Mononuclear cell (primary cell): ENCODE results near the gene ENTPD8. TPM values are rescaled to one million over a fixed set of nuclear protein-coding genes. Genes with fewer than 3 reads are reported as not detected.
"Not testable (repeated sequence)": the region's sequence is repeated elsewhere in the genome, so short reads cannot be mapped to it uniquely, and the experiment has no call there.

Source experiments
- H3K27me3 ChIP-seq: 2 replicates; pipeline ENCODE4 v1.6.0; 2011; ENCODE audit warnings: low read length, control low read depth; ENCODE audit not compliant: insufficient read depth
- H3K4me1 ChIP-seq: 2 replicates; pipeline ENCODE4 v1.5.1; 2011; ENCODE audit warnings: mild to moderate bottlenecking, low read length, control low read depth; ENCODE audit not compliant: insufficient read depth
- H3K4me3 ChIP-seq: 2 replicates; pipeline ENCODE4 v1.5.1; 2011; ENCODE audit warnings: mild to moderate bottlenecking, low read length, moderate library complexity
- H3K9me3 ChIP-seq: 2 replicates; pipeline ENCODE4 v1.5.1; 2011; ENCODE audit warnings: low read depth, mild to moderate bottlenecking, control low read depth, low read length
- total RNA-seq: library from RNA; depleted of rRNA; stranded (reverse); fragments of >200 nt; gene quantifications from one replicate; pipeline ENCODE4 v1.2.3, GENCODE V29; 2012

The ENTPD8 gene
- total RNA-seq, 1 donor = not detected

GRCh38 chr9:137395666-137396010 is 45.5 kb downstream of the ENTPD8 start:
- Histone ChIP-seq H3K4me1 (peaks cover 10% of the 10 kb centered on the region), H3K9me3 (no peaks in the 10 kb centered on the region), H3K27me3 (no peaks in the 10 kb centered on the region), H3K4me3 (no peak overlapping the region)

- Histone ChIP-seq H3K4me1 (peaks cover 8% of the 10 kb centered on the region), H3K27me3 (no peaks in the 10 kb centered on the region), H3K9me3 (no peaks in the 10 kb centered on the region), H3K4me3 (no peak overlapping the region)
These were observed 46.1 kb downstream of the ENTPD8 start for GRCh38 chr9:137394866-137395665.

- no peaks in the 10 kb centered on the region for H3K27me3 ChIP-seq
- no peak overlapping the region for H3K4me3 ChIP-seq
- no peaks in the 10 kb centered on the region for H3K9me3 ChIP-seq
- no peaks in the 10 kb centered on the region for H3K4me1 ChIP-seq
These were observed 47.7 kb downstream of the ENTPD8 start for GRCh38 chr9:137393176-137394150.

- no peaks in the 10 kb centered on the region for H3K9me3 ChIP-seq
- no peaks in the 10 kb centered on the region for H3K27me3 ChIP-seq
- peaks cover 9% of the 10 kb centered on the region for H3K4me1 ChIP-seq
- no peak overlapping the region for H3K4me3 ChIP-seq
These were observed 48.7 kb downstream of the ENTPD8 start for GRCh38 chr9:137392232-137393007.

- no peak overlapping the region for H3K4me3 ChIP-seq
- no peaks in the 10 kb centered on the region for H3K9me3 ChIP-seq
- H3K4me1 ChIP-seq = peaks cover 14% of the 10 kb centered on the region
- no peaks in the 10 kb centered on the region for H3K27me3 ChIP-seq
These were observed 49.8 kb downstream of the ENTPD8 start for GRCh38 chr9:137391411-137391754.

- no peaks in the 10 kb centered on the region for H3K27me3 ChIP-seq
- peaks cover 14% of the 10 kb centered on the region for H3K4me1 ChIP-seq
- no peak overlapping the region for H3K4me3 ChIP-seq
- no peaks in the 10 kb centered on the region for H3K9me3 ChIP-seq
These were observed 50.4 kb downstream of the ENTPD8 start for GRCh38 chr9:137390553-137391410.

- H3K9me3 ChIP-seq = no peaks in the 10 kb centered on the region
These were observed 51.8 kb downstream of the ENTPD8 start for GRCh38 chr9:137389428-137389746.

GRCh38 chr9:137388589-137389427 is 52.3 kb downstream of the ENTPD8 start:
- Histone ChIP-seq H3K4me1 (peaks cover 14% of the 10 kb centered on the region), H3K9me3 (no peaks in the 10 kb centered on the region), H3K27me3 (no peaks in the 10 kb centered on the region), H3K4me3 (no peak overlapping the region)

More at GRCh38 chr9:137389428-137389746, 51.8 kb downstream of the ENTPD8 start:
- Histone ChIP-seq H3K4me3 (no peak overlapping the region), H3K27me3 (no peaks in the 10 kb centered on the region), H3K4me1 (peaks cover 14% of the 10 kb centered on the region)

- H3K9me3 ChIP-seq = no peaks in the 10 kb centered on the region
These were observed 53.1 kb downstream of the ENTPD8 start for GRCh38 chr9:137387891-137388560.

GRCh38 chr9:137387114-137387890 is 53.9 kb downstream of the ENTPD8 start:
- H3K27me3 ChIP-seq = no peaks in the 10 kb centered on the region
- no peaks in the 10 kb centered on the region for H3K9me3 ChIP-seq
- H3K4me1 ChIP-seq = peaks cover 14% of the 10 kb centered on the region
- no peak overlapping the region for H3K4me3 ChIP-seq

More at GRCh38 chr9:137387891-137388560, 53.1 kb downstream of the ENTPD8 start:
- H3K4me1 ChIP-seq = peaks cover 14% of the 10 kb centered on the region
- no peaks in the 10 kb centered on the region for H3K27me3 ChIP-seq
- H3K4me3 ChIP-seq = no peak overlapping the region

GRCh38 chr9:137386507-137387113 is 54.5 kb downstream of the ENTPD8 start:
- not testable (repeated sequence) for H3K27me3 ChIP-seq, H3K4me3 ChIP-seq, H3K9me3 ChIP-seq
- H3K4me1 ChIP-seq = peaks cover 14% of the 10 kb centered on the region

GRCh38 chr9:137385061-137385655 is 56.0 kb downstream of the ENTPD8 start:
- Histone ChIP-seq H3K4me1 (peaks cover 14% of the 10 kb centered on the region), H3K4me3 (no peak overlapping the region), H3K9me3 (no peaks in the 10 kb centered on the region), H3K27me3 (no peaks in the 10 kb centered on the region)
